Stimulated activated CD8-positive, alpha-beta memory T cell treated with anti-CD3 and anti-CD28 coated beads, Interleukin-12 subunit alpha, Interleukin-12 subunit beta, amount 100 ng/mL, for 24 hours (primary cell): ENCODE data around the gene LNX1.

Experiments
- DNase-seq: peaks from one replicate; pipeline ENCODE4 v3.0.0-alpha.2; 2020; ENCODE audit errors: extremely low read depth

Gene LNX1

DNA sequence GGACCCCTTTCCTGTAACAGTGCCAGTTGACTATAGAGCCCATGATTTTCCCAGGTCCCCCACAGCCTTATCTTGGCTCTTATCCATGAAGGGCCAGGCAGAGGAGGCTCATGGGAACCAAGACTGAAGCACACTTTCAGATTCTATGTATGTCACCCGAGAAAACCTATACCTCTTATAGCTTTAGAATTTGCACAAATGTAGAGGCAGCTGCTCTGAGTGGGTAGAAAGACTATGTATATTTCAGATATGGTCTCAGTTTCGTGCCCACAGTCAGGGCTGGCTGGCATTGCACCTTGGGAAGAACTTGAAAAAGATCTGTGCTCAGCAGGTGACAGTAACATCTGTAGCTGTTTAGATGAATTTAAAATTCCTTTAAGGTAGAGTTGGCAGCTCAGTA is 8.3 kb upstream of the LNX1 start:
- no peak for DNase-seq

- DNase-seq, result no peak
Observed at GRCh38 chr4:53598901-53599300, 7.6 kb upstream of the LNX1 start.

DNA sequence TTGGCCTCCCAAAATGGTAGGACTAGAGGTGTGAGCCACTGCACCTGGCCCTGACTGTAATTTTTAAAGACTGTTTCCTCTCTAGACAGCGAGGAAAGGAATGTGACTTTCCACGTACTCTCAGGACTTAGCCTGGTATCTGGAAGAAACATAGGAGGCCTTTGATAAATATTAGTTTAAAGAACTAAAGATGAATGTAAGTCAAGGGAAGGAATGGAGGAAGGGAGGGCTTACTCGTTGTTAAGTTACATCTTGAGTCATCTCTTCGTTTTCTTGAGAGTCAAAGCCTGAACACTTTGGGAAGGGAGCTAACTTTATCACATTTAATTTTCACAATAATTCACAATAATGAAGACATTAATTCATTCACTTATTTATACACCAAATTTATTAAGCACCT is 7.2 kb upstream of the LNX1 start:
- DNase-seq, result no peak

- no peak for DNase-seq
Observed at GRCh38 chr4:53596901-53597300, 5.6 kb upstream of the LNX1 start.

DNA sequence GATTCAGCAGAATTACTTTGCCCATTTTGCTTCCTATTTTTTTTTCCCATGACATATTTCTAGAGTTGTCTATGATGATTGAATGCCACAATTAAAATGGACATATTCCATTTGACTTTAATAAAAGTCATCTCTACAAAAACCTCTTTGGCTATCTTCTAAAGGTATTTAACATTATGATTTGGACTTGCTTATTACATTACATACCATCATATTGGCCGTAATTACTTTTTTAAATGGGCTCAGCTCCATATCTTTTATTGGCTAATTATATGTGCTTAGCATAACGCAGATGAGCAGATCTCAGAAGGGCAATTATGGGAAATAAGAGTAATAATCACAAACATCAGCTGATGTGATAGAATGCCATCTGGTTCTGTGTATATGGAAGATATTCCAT is 4.5 kb upstream of the LNX1 start:
- no peak for DNase-seq

- DNase-seq, result no peak
Observed at GRCh38 chr4:53595204-53595603, 3.9 kb upstream of the LNX1 start.

DNA sequence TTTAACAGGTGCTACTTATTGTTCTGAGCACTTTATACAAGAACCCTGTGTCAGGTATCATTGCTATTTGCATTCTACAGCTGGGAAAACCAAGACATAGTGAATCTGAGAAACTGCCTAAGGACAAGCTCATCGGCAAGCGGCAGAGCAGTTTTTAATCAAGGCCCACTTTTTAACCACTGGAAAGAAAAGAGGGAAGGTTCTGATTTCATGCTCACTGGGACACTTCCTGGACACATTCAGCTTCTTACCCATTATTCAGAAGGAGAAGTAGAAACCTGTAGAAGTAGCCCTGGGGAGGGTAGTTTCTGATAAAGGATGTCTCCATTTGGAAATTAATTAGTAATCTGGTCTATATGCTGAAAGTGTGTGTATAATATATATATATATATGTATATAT is 2.5 kb upstream of the LNX1 start:
- DNase-seq, result no peak

GRCh38 chr4:53592686-53593501 is 1.6 kb upstream of the LNX1 start:
- no peak for DNase-seq

- DNase-seq, result no peak
Observed at GRCh38 chr4:53592122-53592521, 836 bp upstream of the LNX1 start.

DNA sequence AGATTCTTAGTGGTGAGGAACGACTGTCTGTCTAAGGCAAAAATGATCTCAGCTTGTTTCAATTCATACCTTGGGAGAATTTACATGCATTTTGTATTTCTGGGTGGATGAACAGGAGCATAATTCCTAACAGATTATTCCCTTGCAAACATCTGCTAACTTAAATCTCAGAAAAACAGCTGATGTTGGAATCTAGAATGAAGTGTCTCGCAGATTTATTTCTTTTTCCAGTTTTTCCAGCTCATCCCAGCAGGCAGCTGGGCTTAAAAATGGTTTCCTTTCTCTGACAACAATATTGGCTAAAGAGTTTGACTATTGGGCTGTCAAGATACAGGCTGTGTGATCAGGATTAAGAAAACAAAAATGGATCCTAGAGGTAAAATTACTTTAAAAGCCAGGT is 1.1 kb downstream of the LNX1 start:
- DNase-seq, result no peak

DNA sequence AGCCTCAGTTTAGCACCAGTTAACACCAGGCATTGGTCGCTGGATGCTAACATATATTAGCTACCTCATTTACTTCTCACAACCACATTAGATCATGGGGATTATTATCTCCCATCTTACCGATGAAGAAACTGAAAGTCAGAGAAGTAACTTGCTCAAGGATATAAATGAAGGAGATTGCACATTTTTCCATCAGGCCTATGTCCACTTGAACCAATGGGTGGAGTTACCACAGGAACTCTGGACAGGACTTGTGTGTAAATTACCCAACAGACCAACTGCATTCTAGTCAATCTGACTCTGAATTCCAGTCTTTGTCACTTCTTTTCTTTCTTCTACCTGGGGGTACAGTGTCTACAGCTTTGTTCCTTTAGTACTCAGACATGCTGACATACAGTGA is 1.8 kb downstream of the LNX1 start:
- no peak for DNase-seq

DNA sequence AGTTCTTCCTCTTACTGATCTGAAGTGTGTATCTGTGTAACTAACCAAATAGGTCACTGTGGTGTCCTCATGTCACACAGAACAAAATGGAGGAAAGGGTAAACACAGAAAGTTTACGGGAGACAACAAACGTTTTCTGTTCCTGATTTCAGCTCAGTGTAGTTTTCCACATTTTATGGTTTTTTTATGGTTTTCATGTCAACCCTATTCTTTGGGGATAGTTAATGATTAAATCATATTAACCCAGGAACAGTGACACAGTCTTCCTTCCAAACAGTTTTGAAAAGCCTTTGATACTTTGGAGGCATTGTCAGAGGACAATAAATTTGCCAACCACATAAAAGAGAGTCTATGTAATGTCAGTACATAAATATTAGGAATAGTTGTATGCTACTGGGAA is 4.2 kb downstream of the LNX1 start:
- no peak for DNase-seq

GRCh38 chr4:53586121-53586816 is 5.0 kb downstream of the LNX1 start:
- no peak for DNase-seq

DNA sequence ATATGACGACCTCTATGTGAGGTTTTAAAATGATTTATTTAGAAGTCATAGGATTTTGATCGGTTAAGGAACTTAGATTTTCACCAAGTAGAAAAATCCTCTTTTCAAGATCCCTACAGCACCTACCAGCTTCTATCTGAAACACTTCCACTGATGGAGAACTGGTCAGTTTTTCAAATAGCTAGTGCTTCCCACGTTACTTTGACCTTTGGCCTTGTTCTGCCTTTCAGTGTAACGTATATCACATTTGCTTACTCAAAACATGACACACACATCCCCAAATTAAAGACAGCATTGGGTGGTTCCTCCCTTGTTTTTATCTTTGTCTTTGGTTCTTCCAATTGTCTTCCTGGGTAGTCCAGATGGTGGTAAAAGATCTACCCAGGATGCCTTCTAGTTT is 6.6 kb downstream of the LNX1 start:
- no peak for DNase-seq

- no peak for DNase-seq
Observed at GRCh38 chr4:53583513-53583912, 7.8 kb downstream of the LNX1 start.

GRCh38 chr4:53582194-53582593 is 9.1 kb downstream of the LNX1 start:
- DNase-seq, result no peak

DNA sequence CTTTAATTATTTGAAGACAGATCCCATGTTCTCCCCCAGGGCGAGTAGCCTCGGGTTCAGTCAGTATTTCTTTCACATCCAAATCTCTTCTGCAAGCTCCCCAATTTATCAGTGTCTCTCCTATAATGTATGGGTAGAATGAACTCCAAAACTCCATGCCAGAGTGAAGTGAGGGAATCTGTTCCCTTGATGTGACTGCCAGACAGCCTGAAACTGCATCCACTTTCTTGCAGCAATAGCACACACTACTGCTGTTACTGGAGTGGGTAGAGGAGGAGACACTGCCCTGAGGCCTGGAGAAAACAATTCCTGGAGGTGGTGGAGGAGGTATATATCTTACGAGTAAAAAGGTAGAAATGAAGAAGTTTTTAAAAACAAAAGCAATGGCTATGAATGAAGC is 11.0 kb downstream of the LNX1 start:
- DNase-seq, result no peak

- no peak for DNase-seq
Observed at GRCh38 chr4:53579826-53580225, 11.5 kb downstream of the LNX1 start.

- DNase-seq, result no peak
Observed at GRCh38 chr4:53576676-53577372, 14.5 kb downstream of the LNX1 start.

- DNase-seq, result no peak
Observed at GRCh38 chr4:53576071-53576617, 15.1 kb downstream of the LNX1 start.

DNA sequence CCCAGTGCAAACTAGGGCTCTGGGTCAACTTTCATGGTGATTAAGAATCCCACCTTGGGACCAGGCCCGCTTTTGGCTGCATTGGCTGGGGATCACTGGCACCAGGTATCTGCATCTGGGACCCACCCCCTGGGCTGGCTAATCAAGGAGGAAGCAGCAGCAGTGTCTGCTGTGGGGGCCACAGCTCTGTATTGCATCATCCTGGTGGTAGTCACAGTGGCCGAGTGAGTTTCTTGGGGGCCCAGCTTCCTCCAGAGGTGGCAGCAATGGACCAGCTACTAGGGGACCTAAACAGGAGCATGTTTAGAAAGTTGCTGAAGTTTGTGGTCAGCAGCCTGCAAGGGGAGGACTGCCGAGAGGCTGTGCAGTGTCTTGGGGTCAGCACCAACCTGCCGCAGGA is 15.7 kb downstream of the LNX1 start:
- no peak for DNase-seq

- DNase-seq, result no peak
Observed at GRCh38 chr4:53574528-53574927, 16.8 kb downstream of the LNX1 start.

- DNase-seq, result no peak
Observed at GRCh38 chr4:53573696-53574095, 17.6 kb downstream of the LNX1 start.
